Brain microvascular endothelial cell (primary cell): ENCODE data around the gene AKR1C8.

Experiments used
- DNase-seq: peaks from one replicate; pipeline ENCODE4 v3.0.0-alpha.2; 2020
- H3K27ac ChIP-seq: fragments of 250-450 bp; sonication (Bioruptor Pico); 2 replicates; pipeline ENCODE4 v1.5.1; 2020; ENCODE audit warnings: mild to moderate bottlenecking, moderate library complexity
- H3K27me3 ChIP-seq: fragments of 250-450 bp; sonication (Bioruptor Pico); replicated peaks from 2 replicates; pipeline ENCODE4 v1.5.1; 2020; ENCODE audit warnings: mild to moderate bottlenecking
- H3K36me3 ChIP-seq: fragments of 250-450 bp; sonication (Bioruptor Pico); replicated peaks from 2 replicates; pipeline ENCODE4 v1.5.1; 2020; ENCODE audit warnings: mild to moderate bottlenecking
- H3K4me3 ChIP-seq: 2 replicates; pipeline ENCODE4 v1.5.1; 2011; ENCODE audit warnings: low read depth, mild to moderate bottlenecking, control low read depth, low read length, moderate library complexity
- in situ Hi-C: cut with HindIII; loops from 2 replicates; pipeline ENCODE4 v1.10.0; 2017; ENCODE audit warnings: low sequenced_read_pairs, low pct_ligation_motif_present
- TF ChIP-seq, protein P1 (sequence below): IDR thresholded peaks from 2 replicates; pipeline ENCODE4 v1.5.1; 2011; ENCODE audit warnings: low read depth, mild to moderate bottlenecking, moderate library complexity, low read length, control low read depth, inconsistent platforms; ENCODE audit errors: missing control alignments

The AKR1C8 gene

DNA sequence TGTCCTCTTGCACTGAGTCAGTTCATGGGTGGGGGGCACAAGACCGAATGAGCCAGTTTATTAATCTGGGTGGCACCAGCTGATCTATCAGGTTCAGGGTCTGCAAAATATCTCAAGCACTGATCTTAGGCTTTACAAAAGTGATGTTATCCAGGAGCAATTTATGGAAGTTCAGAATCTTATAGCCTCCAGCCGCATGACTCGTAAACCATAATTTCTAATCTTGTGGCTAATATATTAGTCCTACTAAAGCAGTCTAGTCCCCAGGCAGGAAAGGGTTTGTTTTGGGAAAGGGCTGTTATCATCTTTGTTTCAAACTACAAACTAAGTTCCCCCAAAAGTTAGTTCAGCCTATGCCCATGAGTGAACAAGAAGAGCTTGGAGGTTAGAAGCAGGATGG is 33.9 kb downstream of the AKR1C8 start:
- DNase-seq: no peak
- Histone ChIP-seq H3K4me3 (no peak overlapping the region), H3K36me3 (no peaks in the 10 kb centered on the region), H3K27ac (no peak overlapping the region), H3K27me3 (no peaks in the 10 kb centered on the region)
- TF ChIP-seq, protein P1, sequence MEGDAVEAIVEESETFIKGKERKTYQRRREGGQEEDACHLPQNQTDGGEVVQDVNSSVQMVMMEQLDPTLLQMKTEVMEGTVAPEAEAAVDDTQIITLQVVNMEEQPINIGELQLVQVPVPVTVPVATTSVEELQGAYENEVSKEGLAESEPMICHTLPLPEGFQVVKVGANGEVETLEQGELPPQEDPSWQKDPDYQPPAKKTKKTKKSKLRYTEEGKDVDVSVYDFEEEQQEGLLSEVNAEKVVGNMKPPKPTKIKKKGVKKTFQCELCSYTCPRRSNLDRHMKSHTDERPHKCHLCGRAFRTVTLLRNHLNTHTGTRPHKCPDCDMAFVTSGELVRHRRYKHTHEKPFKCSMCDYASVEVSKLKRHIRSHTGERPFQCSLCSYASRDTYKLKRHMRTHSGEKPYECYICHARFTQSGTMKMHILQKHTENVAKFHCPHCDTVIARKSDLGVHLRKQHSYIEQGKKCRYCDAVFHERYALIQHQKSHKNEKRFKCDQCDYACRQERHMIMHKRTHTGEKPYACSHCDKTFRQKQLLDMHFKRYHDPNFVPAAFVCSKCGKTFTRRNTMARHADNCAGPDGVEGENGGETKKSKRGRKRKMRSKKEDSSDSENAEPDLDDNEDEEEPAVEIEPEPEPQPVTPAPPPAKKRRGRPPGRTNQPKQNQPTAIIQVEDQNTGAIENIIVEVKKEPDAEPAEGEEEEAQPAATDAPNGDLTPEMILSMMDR: no peak
- in situ Hi-C loops: no loop called here

DNA sequence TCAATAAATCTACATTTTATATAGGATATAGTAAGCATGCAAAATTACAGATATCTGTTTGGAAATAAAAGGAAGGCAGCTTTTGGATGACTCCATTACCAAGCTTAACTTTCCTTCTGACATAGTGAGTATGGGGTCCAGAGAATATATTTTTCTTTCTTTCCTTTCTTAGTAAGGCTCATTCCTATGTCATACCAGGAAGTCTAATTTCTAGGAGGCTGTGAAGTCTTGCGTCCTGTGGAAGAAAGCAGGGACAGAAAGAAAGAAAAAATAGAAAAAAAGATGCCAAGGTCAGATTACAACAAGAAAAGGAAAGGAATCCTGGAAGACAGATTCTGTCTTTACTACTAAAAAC is 36.3 kb downstream of the AKR1C8 start:
- in situ Hi-C loops: no loop called here
- no peak for DNase-seq
- Histone ChIP-seq H3K27ac (no peak overlapping the region), H3K36me3 (no peaks in the 10 kb centered on the region), H3K27me3 (no peaks in the 10 kb centered on the region), H3K4me3 (no peak overlapping the region)
- TF ChIP-seq, protein P1: no peak

DNA sequence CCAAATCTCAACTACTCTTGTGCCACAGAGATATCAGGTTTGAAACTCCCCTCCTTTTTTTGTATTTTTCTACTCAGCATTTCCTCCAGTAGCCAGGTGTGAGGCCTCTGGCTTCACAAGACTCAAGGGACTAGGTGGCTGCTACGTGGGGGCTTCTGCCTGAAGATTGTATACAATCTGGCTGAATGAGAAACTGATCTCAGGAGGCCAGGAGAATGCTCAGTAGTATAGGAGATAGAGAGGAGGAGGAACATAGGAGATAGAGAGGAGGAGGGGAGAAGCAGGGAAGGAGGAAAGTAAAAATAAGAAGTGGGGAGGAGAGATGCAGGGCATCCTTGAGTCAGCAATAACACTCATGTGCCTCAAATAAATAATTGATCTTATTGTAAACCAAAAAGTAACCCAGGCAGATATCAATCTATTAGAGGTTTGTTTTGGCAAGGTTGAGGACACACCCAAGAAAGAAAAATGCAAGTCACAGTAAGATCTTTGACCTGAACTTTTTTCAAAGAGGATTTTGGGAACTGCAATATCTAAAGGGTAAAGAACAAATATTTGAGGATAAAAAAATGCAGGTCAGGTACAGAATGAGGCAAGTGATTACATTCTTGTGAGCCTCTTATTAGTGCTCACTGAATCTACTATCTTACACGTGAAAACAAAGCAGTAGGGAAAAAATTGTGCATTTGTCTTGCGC is 36.8 kb downstream of the AKR1C8 start:
- TF ChIP-seq, protein P1: no peak
- in situ Hi-C loops: no loop called here
- no peak overlapping the region for H3K27ac ChIP-seq
- DNase-seq: no peak
- H3K4me3 ChIP-seq: no peak overlapping the region
- no peaks in the 10 kb centered on the region for H3K36me3 ChIP-seq
- H3K27me3 ChIP-seq: no peaks in the 10 kb centered on the region

DNA sequence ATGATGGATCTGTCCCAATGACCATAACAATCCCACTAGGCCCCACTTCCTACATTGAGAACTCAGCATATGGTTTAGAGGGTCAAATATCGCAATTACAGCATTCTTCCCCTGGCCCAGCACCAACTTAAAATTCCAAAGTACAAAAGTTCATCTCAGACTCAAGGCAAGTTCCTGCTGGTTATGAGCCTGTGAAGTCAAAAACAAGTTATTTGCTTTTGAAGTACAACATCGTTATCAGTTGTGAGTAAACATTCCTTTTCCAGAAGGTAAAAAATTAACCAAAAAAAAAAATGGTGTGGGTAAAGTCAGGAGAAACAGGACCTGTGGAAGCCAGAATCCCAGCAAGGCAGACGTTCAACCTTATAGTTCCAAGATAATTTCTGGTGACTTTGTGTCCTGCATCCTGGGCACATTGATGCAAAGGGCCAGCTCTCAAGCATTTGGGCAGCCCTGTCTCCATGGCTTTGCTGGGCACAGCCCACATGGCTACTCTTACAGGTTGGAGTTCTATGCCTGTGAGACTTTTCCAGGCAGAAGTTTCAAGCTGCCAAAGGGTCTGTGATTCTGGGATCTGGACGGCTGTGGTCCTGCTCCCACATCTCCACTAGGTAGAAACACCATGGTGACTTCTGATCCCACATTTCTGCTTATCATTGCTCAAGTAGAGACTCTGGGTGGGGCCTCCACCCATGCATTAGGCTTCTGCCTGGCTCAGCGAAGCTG is 37.5 kb downstream of the AKR1C8 start:
- Histone ChIP-seq H3K4me3 (no peak overlapping the region), H3K27ac (no peak overlapping the region), H3K27me3 (no peaks in the 10 kb centered on the region), H3K36me3 (no peaks in the 10 kb centered on the region)
- TF ChIP-seq, protein P1: no peak
- DNase-seq: no peak
- in situ Hi-C loops: no loop called here

DNA sequence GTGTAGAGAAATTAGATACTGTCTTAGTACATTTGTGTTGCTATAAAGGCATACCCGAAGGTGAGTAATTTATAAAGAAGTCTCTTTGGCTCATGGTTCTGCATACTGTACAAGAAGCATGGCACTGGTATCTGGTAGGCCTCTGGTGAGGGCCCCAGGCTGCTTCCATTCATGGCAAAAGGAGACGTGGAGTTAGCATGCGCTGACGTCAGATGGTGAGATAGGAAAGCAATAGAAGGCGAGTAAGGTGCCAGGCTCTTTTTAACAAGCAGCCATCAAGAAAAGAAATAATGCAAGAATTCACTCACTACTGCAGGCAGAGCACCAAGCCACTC is 38.1 kb downstream of the AKR1C8 start:
- Histone ChIP-seq H3K27ac (no peak overlapping the region), H3K4me3 (no peak overlapping the region), H3K36me3 (no peaks in the 10 kb centered on the region), H3K27me3 (no peaks in the 10 kb centered on the region)
- in situ Hi-C loops: no loop called here
- TF ChIP-seq, protein P1: no peak
- DNase-seq: no peak
